ENCODE results near the gene TBXAS1.

DNA sequence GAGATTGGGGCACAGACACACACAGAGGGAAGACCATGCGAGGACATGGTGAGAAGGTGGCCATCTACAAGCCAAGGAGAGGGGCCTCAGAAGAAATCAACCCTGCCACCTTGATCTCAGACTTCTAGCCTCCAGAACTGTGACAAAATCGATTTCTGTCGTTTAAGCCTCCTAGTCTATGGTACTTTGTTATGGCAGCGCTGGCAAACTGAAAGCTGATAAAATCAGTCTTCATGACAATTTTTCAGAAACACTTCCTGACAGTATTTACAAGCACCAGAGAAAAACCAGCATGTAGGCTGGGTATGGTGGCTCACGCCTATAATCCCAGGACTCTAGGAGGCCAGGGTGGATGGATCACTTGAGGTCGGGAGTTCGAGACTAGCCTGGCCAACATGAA, 229.5 kb downstream of the TBXAS1 start:
- TF ChIP-seq, protein P1, sequence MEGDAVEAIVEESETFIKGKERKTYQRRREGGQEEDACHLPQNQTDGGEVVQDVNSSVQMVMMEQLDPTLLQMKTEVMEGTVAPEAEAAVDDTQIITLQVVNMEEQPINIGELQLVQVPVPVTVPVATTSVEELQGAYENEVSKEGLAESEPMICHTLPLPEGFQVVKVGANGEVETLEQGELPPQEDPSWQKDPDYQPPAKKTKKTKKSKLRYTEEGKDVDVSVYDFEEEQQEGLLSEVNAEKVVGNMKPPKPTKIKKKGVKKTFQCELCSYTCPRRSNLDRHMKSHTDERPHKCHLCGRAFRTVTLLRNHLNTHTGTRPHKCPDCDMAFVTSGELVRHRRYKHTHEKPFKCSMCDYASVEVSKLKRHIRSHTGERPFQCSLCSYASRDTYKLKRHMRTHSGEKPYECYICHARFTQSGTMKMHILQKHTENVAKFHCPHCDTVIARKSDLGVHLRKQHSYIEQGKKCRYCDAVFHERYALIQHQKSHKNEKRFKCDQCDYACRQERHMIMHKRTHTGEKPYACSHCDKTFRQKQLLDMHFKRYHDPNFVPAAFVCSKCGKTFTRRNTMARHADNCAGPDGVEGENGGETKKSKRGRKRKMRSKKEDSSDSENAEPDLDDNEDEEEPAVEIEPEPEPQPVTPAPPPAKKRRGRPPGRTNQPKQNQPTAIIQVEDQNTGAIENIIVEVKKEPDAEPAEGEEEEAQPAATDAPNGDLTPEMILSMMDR (IDR thresholded peaks at IDR 0.05; ENCODE audit: insufficient read depth, low read length, poor library complexity, severe bottlenecking), result no peak
- TF ChIP-seq EZH2phosphoT487 (conservative IDR thresholded peaks at IDR 0.05; ENCODE audit: low read length), result no peak
